NCI-H1092 treated with DMSO at 0.1 percent for 48 hours (cell line): ENCODE data around the gene SOX6.
A peak's percentile ranks its signal among the peaks of the same experiment; 100 is the strongest.

ENCODE experiments used
- DNase-seq: peaks from one replicate; lab custom pipeline; 2025; lab: John Stamatoyannopoulos, UW

SOX6 gene

DNA sequence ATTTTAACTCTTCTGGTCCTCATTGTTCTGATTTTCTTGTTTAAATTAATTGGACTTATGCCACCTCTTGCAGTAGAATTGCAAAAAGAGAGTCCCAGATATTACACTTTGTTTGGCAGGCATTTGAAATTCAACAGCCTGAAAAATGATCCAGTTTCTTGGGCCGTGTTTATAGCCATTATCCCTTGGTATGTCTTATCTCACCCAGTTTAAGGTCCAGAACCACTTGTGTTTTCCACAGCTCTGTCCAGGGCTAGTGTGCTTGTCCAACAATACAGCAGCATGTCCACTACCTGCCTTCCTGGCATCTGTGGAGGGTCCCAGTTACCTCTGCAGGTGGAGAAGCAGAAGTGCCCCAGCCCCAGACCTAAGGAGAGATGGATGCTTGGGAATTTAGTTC, 397.4 kb downstream of the SOX6 start:
- no peak for DNase-seq

DNA sequence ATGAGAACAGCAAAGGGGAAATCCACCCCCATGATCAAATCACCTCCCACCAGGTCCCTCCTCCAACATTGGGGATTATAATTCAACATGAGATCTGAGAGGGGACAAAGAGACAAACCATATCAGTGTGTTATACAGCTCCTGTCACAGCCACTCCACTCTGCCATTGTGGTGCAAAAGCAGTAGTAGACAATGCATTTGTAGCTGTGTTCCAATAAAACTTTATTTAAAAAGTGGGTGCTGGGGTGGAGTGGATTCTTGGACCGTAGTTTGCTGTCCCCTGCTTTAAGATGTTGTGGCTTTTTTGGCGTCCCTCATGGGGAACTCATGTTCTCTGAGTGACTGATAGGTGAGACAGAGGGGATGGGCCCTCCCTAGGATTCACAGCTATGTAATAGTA, 399.1 kb downstream of the SOX6 start:
- DNase-seq, result no peak

DNA sequence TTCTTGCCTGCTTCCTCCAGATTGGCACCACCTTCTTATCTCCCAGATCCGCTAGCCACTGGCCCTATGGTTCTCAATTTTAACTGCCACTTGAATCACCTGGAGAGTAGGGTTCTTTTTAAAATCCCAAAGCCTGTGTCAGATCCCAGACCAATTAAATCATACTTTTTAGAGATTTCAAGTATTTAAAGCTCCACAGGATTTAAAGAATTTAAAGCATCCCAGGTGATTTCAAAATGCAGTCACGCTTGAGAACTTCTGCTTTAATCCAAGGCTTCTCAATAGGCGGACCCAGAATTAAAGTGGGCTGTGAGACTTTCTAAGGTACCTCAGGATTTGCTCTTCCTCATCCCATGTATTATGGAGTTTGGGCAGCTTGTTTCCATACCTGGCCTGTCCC, 400.0 kb downstream of the SOX6 start:
- DNase-seq, result no peak

DNA sequence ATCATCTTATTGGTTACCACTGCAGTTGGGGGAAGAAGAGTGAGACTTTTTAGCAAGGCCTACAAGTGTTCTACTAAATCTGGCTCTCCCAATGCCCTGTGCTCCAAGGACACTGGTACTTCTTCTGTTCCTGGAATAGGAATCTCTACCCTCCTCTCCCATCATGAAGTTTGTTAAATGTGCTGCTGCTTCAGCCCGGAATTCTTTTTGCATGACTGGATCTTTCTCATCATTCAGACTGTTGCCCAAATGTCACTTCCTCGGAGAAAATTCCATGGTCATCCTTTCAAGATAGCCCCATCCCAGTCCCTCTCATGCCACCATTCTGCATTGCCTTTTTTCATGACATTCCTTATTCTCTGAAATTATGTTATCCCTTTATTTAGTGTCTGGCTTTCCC, 400.8 kb downstream of the SOX6 start:
- DNase-seq, result no peak

DNA sequence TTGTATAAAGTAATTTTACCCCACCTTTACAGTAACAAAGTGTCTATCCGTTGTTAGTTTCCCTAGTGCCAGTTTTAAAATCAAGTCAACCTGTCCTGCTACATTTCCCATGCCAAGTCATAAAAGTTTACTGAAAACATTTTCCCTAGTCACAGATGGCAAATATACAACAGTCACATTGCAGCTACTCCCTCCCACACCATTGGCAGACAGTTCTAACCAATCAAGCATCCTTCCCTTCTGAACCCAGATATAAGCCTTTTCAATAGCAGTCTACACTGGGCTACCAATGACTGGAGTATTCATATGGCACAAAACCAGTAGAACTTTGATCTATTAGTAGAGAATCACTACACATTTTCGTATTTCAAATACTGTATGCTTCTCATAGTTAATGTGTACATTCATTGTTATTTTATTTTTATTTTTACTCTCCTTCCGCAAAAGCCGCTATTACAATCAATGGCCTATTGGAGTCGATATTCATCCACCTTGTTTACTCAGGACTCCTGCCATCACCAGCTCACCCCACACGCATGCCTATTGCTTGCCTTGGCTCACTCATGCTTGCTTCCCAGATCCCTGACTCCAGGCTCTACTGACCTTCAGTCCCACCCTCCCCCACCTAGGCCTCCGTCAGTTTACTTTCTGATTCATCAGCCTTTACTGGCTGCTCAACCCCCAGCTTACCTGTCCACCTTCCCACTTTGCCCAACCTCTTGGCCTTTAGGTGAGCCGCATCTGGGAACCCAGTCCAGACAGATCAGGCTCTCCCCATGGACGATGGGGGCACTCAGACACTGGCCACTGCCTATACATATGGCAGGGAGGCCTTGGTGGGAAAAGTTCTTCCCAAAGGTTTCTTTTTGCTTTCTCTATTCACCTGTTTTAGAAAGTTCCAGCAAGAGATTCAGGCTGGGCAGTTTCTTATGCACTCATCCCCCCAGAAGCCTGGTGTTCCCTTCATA, 408.4 kb downstream of the SOX6 start:
- no peak for DNase-seq

DNA sequence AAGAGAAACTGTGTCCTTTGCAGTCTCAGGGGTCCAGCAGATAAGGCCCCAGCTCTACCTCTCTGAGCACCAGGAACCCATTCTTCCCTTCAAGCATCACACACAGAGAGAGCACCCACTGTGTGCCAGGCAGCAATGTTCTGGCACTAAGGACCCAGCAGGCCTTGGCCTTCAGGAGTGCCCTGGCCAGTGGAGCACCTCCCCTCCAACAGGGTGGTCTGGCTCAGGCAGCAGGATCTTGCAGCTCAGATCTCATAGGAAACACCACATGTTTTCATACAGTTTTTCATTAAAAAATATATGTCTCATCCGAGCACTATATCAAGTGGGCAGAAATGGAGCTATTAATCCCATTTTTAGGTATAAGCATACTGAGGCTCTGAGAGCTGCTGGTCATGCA, 410.6 kb downstream of the SOX6 start:
- DNase-seq, result no peak

DNA sequence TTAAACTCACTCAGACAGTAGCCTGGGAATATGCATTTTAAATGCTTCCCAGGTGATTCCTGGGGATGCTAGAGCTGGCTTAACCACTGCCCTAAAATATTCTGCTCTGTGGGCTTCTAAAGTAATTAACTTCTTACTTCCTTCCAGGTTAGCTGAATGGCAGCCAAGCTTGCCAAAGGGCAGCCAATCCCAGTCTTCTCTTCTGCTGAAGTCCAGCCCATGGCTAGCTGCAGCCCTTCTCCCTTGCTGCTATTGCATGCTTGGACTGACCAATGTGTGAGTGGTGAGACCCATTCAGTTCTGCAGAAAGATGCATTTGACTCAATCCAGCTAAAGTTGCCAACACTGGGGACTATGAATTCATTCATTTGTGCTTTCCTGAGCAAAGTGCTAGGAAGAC, 411.9 kb downstream of the SOX6 start:
- no peak for DNase-seq

DNA sequence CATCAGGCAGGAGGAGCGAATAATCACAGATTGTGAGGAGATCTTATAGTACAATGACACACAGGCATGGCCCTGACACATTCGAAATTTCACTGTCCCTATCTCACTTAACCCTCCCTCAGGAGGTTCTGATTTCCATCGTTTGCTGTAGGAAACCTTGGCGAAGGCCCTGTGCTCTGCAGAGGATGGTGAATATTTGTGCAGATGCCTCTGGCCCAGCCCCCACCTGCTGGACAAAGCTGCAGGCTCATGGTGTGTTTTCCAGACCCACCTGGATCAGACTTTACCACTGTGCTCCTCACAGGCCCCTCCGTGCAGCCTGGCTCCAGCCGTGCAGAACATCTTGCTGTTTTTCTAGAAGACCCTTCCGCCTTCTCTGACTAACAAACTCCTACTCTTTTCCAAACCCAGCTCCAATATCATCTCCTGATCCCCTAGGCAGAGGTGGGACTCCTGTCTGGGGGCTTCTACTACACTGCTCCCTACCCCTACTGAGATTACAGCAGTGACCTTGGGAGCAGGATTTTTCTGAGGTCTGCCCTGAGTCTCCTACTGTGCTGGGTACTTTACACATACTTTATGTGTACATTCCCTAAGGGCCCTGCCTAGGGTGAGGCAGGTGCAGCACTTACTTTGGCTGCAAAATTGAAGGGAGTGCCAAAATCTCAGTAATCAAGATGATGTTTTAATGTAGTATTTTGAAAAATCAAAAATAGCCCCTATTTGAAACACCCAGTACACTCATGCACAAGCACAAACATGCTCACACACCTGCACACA, 412.7 kb downstream of the SOX6 start:
- DNase-seq, result peak; percentile 14

DNA sequence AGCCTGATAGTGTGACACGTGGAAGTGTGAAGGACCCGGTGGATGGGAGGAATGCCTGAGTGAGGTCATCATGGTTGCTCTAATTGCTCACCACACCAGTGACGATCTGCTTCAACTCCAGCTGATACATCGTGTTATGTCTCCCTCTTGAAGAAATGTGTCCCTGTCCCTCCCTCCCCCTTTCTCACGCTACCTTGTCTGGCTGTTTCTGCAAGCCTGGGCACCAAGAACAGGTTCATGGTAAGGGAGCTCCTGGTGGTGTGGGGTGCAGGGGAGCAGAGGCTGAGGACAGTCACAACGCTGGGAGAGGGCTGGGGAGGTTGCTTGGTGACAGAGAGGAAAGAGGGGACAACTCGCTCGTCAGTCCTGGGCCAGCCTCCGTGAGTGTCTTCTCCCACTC, 413.4 kb downstream of the SOX6 start:
- DNase-seq, result no peak

DNA sequence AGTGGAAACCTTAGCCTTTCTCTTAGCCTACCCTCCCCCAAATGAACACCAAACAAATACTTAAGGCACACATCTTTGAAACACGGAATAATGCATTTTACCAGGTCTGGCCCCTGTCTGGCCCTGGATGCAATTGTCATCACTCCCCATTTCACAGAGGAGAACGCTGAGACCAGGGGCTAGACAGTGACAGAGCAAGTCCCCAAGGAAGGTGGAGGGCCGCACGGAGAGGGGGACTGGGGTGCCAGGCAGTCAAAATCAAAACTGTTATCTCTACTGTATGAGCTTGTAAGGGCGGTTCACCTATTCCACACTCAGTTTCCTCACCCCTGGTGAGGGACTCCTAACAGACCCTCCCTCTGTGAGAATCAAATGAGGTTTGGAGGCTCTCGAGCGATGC, 414.2 kb downstream of the SOX6 start:
- no peak for DNase-seq

DNA sequence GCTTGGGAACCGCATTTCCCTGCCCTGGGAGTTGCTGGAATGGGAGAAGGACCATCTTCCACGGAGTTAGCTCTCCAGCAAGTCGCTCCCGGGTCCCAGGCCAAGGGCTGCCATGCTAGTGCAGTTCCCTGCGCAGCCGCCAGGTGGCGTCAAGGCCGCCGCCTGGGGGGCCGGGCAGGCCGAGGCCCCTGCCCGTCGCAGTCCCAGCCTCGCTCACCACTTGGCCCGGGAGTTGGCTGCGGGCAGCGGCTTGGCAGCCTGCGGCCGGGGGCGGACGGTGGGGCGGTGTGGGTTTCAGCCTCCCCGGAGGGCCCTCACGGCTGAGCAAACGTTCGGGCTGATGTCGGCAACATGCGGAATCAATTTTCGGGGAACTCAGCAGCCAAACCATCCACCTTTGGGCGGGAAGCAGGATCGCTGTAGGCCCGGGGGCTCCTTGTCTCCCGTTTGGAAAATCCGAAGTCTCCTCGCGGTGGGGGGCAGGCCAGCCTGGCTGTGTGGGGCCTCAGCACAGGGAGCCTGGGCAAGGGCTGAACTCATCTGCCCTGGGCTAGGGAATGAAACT, 415.1 kb downstream of the SOX6 start:
- DNase-seq, result no peak

DNA sequence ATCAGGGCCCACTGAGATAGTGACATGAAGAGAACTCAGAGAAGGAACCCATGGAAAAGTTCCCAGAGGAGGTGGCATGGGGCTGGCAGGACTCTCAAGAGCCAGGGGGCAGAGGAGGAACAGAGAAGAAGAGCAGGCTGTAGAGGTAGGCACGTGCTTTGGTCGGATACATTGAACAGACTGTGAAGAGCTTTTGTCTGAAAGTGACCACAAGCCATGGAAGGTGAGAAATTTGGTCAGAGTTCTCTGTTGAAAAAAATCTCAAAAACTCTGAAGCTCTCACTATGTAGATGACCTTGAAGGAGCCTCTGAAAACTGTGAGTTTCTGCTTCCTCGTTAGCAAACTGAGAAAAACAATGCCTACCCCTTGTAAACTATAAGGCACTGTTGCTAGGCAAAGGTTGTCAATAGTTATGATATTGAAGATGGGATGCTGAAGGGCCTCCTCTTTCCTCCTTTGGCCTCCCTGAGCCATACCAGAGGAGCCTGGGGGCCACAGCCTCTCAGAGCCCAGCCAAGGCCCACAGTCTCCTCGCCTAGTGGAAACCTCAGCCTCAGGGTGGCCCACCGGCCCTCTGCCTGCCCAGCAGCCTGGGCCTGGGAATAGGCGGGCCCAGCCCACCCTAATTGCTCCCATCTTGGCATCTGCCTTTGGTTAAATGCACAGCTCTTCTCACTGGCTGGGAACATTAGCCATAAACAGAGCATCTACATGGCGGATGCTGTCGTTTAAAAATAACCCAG, 415.7 kb downstream of the SOX6 start:
- no peak for DNase-seq

DNA sequence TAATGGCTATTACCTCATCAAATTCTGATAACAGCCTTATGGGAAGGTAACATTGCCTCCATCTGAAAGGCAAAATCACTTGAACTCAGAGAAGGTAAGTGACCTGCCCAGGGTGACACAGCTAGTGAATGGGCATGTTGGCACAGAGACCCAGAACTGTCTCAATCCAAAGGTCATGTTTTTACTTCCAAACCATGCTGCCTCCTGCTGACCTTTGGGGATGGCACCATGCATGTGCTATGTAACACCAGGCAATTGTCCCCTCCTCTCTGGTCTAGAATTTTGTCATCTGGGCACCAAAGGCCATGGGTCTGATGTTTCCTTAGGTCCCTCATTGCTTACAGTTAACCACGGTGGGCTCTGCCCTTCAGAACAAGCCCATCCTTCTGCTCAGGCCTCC, 417.4 kb downstream of the SOX6 start:
- DNase-seq, result no peak

DNA sequence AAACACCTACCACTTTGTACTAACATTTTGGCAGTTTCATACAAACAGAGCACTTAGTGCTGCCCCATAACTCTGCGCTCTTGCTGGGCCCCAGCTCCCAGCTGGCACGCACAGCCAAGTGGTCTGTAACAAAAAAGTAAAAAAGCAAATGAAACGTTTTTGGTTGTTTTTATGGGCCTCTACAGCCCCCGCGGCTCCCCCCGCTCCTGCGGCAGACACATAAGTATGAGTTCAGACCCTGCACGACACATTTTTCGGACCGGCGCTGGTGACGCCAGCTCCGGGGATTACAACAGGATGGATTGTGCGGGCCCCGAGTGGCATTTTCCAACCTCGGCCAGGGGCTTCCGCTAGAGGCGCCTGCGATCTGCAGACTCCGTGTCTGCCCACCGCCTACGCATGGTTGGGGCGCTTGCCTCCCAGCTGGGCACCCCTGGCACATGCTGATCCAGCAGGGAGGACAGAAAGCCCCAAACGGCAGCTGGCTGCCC, 418.2 kb downstream of the SOX6 start:
- DNase-seq, result no peak

DNA sequence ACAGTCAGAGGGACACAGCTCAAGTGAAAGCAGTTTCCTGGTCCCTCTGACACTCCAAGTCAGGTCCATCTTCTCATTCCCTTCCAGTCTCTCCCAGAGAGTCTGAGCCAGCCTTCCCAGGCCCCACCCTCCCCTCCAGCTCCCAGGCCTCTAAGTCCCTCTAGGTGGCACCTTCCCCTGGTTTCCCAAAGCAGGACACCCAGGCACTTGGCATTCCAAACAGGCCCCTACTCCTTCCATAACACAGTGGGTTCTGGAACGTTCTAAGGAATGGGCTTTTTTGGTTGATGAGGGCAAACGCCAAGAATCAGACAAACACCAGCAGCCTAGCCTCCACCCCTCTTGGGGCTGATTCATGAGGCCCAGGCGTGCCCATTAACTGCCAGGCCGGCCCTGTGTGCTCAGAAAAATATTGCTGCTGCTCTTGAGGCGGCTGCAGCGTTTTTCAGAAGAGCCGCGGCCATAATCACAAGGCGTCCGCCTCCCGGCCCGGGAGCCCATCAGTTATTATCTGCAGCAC, 418.7 kb downstream of the SOX6 start:
- no peak for DNase-seq

DNA sequence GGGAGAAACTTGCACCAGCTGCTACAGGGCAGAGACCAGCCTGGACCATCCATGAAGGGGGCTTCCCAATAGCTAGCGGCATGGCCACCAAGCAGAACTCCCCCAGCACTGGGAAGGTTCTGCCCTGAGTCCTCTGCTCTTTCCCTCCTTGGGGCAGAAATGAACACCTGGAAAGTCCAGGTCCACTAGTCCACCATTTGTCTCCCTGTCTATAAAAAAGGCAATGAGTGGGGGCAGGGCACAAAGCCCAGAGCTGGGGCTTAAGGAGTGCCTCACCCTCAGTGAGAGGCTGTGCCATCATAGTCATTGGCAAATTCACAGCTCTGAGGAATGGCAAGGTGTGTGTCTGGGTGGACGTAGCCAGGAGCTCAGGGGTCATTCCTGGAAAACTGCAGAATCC, 420.3 kb downstream of the SOX6 start:
- no peak for DNase-seq

DNA sequence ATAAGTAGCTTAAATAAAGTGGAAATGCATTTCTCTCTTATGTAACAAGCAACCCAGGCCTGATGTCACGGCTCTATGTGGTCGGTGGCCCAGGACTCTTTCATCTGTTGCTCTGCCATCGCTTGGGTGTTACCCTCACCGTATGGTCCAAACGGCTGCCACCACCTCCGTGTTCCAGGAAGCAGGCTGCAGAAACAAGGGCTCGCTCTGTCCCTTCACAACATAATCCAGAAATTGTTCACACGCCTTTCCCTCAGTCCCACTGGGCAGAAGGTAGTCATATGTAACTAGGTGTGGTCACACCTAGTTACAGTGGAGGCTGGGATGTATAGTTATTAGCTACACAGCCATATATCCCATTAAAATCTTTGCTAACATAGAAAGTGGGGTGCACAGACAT, 421.0 kb downstream of the SOX6 start:
- no peak for DNase-seq

DNA sequence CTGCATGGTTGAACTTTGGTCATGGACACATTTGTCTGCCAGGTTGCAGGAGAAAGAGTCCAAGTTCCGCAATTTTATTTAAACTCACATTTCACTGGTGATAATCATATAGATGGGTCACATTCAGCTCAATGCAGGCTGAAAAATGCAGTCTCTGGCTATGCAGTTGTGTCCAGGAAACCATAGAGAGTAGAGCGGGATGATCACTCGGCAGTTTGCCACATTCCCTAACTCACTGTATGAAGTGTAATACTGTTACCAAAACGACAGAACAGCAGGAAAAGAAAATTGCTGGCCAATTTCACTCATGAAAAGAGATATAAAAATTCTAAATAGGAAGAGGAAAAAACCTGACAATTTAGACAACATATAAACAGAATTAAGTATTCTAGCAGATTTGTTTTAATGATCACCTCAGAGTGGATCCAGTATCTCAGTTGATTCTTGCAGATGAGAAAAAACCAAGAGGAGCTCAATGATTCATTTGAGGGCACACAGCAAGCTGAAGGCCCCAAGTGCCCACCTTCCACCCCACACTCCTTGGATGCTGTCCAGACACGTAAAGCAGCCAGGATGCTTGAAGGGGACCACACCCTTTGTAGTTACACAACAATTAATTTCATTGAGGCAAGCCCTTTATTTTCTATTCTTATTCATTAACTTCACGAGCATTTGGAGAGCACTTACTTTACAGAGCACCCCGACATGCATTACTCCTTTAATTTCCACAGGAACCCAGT, 422.3 kb downstream of the SOX6 start:
- DNase-seq, result no peak

DNA sequence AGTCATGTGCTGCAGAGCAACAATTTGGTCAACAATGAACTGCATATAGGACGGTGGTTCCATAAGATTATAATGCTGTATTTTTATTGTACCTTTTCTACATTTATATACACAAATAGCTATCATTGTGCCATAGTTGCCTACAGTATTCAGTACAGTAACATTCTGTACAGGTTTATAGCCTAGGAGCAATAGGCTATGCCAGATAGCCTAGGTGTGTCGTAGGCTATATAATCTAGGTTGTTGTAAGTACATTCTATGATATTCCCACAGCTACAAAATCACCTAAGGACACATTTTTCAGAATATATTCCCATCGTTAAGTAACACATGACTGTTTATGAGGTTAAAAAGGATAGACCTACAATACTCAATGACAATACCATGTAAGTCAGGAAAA, 423.9 kb downstream of the SOX6 start:
- no peak for DNase-seq

DNA sequence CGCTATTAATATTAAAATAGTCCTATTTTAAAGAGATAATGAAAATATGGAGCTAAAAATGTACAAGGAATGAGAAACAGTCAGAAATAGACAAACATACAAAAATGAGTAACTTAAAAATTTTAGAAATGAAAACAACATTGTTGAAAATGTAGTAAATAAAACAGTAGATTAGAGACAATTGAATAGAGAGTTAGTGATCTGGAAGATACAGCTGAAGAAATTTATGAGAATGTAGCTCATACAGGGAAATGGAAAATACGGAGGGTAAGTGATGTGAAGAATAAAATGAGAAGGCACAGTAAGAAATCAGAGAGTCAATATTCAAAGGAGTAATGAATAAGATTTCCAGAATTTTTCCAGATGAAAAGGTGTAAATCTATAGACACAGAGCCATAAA, 424.8 kb downstream of the SOX6 start:
- DNase-seq, result no peak

DNA sequence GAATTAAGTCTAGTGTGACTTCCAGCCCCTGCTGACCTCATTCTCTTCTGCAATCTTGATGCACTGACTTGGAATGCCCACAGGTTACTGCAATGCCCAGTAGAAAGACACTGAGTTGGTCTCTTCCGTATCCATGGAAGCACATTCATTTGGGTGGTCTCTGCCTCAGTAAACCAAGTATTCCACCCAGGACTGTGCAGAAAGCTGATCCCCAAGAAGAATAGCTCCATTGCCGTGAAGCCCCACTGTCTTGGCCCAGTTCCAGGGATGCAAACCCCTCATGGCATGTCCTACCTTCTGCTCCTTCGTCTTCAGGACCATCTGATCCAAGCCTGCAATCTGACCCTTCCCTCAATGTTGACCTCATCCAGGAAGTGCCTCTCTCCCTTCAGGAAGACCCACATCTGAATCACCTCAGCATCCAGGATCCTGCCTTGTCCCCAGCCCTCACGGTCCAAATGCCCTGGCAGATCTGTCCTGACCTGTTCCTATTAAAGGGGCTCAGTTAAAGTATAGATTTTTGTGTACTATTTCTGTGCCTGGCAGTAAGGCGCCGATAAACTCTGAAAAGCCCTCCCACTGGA, 425.8 kb downstream of the SOX6 start:
- DNase-seq, result no peak
